ENCODE data around the gene GALNT5.

GALNT5 gene

GRCh38 chr2:157302492-157303099 is 45.1 kb downstream of the GALNT5 start:
- no peaks in the 10 kb centered on the region for H3K9me3 ChIP-seq (ENCODE audit: insufficient read depth, low read length)

GRCh38 chr2:157303612-157304011 is 46.1 kb downstream of the GALNT5 start:
- no peaks in the 10 kb centered on the region for H4K20me1 ChIP-seq (ENCODE audit: insufficient read depth, low read length)
- H3K27me3 ChIP-seq (ENCODE audit: low read depth, low read length), result peaks cover 15% of the 10 kb centered on the region; the same call in 1 of the 2 replicates
- TF ChIP-seq CTCF (IDR thresholded peaks at IDR 0.05; ENCODE audit: low read depth, low read length) (no peak), EZH2phosphoT487 (IDR thresholded peaks at IDR 0.05; ENCODE audit: low read depth) (no peak)

More at GRCh38 chr2:157302492-157303099, 45.1 kb downstream of the GALNT5 start:
- H3K9ac ChIP-seq (ENCODE audit: low read length), result 0 out of 2 replicates have a peak overlapping the region, but pooled peaks have one; percentile 2
- H3K36me3 ChIP-seq (replicated peaks; ENCODE audit: low read depth, low read length), result no peaks in the 10 kb centered on the region
- peaks cover 31% of the 10 kb centered on the region for H3K4me1 ChIP-seq (ENCODE audit: low read length)
- peak overlapping the region; percentile 36 for H3K4me3 ChIP-seq (ENCODE audit: low read length)
- no peaks in the 10 kb centered on the region for H3K79me2 ChIP-seq (ENCODE audit: low read length)
- no peak overlapping the region for H2AFZ ChIP-seq (ENCODE audit: low read depth, low read length)
- peak; percentile 91 for TF ChIP-seq CTCF (IDR thresholded peaks at IDR 0.05; ENCODE audit: low read depth, low read length)
- no peak for TF ChIP-seq EZH2phosphoT487 (IDR thresholded peaks at IDR 0.05; ENCODE audit: low read depth)
- H3K27ac ChIP-seq (ENCODE audit: low read length), result no peak overlapping the region
- peaks cover 15% of the 10 kb centered on the region; the same call in 1 of the 2 replicates for H3K27me3 ChIP-seq (ENCODE audit: low read depth, low read length)
- H4K20me1 ChIP-seq (ENCODE audit: insufficient read depth, low read length), result no peaks in the 10 kb centered on the region
- H3K4me2 ChIP-seq (ENCODE audit: low read length), result peak overlapping the region; percentile 54

GRCh38 chr2:157304811-157305722 is 47.6 kb downstream of the GALNT5 start:
- Histone ChIP-seq H3K9me3 (ENCODE audit: insufficient read depth, low read length) (no peaks in the 10 kb centered on the region), H3K9ac (ENCODE audit: low read length) (no peak overlapping the region), H2AFZ (ENCODE audit: low read depth, low read length) (no peak overlapping the region), H3K36me3 (replicated peaks; ENCODE audit: low read depth, low read length) (no peaks in the 10 kb centered on the region), H3K4me2 (ENCODE audit: low read length) (no peak overlapping the region), H3K4me1 (ENCODE audit: low read length) (peaks cover 52% of the 10 kb centered on the region), H3K27me3 (ENCODE audit: low read depth, low read length) (peaks cover 15% of the 10 kb centered on the region; the same call in 1 of the 2 replicates), H3K79me2 (ENCODE audit: low read length) (no peaks in the 10 kb centered on the region), H4K20me1 (ENCODE audit: insufficient read depth, low read length) (no peaks in the 10 kb centered on the region), H3K4me3 (ENCODE audit: low read length) (no peak overlapping the region), H3K27ac (ENCODE audit: low read length) (no peak overlapping the region)
- no peak for TF ChIP-seq CTCF (IDR thresholded peaks at IDR 0.05; ENCODE audit: low read depth, low read length)
- no peak for TF ChIP-seq EZH2phosphoT487 (IDR thresholded peaks at IDR 0.05; ENCODE audit: low read depth)

More at GRCh38 chr2:157303612-157304011, 46.1 kb downstream of the GALNT5 start:
- Histone ChIP-seq H2AFZ (ENCODE audit: low read depth, low read length) (no peak overlapping the region), H3K36me3 (replicated peaks; ENCODE audit: low read depth, low read length) (no peaks in the 10 kb centered on the region), H3K4me1 (ENCODE audit: low read length) (peaks cover 40% of the 10 kb centered on the region), H3K27ac (ENCODE audit: low read length) (no peak overlapping the region), H3K4me3 (ENCODE audit: low read length) (no peak overlapping the region), H3K4me2 (ENCODE audit: low read length) (no peak overlapping the region), H3K9ac (ENCODE audit: low read length) (no peak overlapping the region), H3K79me2 (ENCODE audit: low read length) (no peaks in the 10 kb centered on the region), H3K9me3 (ENCODE audit: insufficient read depth, low read length) (no peaks in the 10 kb centered on the region)

GRCh38 chr2:157305723-157306110 is 48.2 kb downstream of the GALNT5 start:
- no peaks in the 10 kb centered on the region for H4K20me1 ChIP-seq (ENCODE audit: insufficient read depth, low read length)

More at GRCh38 chr2:157305723-157306110, 48.2 kb downstream of the GALNT5 start:
- no peak overlapping the region for H3K27ac ChIP-seq (ENCODE audit: low read length)
- no peak for TF ChIP-seq EZH2phosphoT487 (IDR thresholded peaks at IDR 0.05; ENCODE audit: low read depth)
- no peak for TF ChIP-seq CTCF (IDR thresholded peaks at IDR 0.05; ENCODE audit: low read depth, low read length)
- no peak overlapping the region for H2AFZ ChIP-seq (ENCODE audit: low read depth, low read length)
- peaks cover 15% of the 10 kb centered on the region; the same call in 1 of the 2 replicates for H3K27me3 ChIP-seq (ENCODE audit: low read depth, low read length)
- H3K9me3 ChIP-seq (ENCODE audit: insufficient read depth, low read length), result no peaks in the 10 kb centered on the region
- no peaks in the 10 kb centered on the region for H3K36me3 ChIP-seq (replicated peaks; ENCODE audit: low read depth, low read length)
- H3K4me2 ChIP-seq (ENCODE audit: low read length), result no peak overlapping the region
- no peak overlapping the region for H3K4me3 ChIP-seq (ENCODE audit: low read length)
- no peak overlapping the region for H3K9ac ChIP-seq (ENCODE audit: low read length)
- H3K79me2 ChIP-seq (ENCODE audit: low read length), result no peaks in the 10 kb centered on the region
- peaks cover 59% of the 10 kb centered on the region for H3K4me1 ChIP-seq (ENCODE audit: low read length)

All from OCI-LY3 (cell line).